HG03060 (cell line): ENCODE data around the gene SETDB2.

Source experiments
- ATAC-seq: cut with Tn5 transposase; IDR thresholded peaks from one replicate; pipeline ENCODE4 v1.9.1; 2021; ENCODE audit warnings: low read depth, moderate number of reproducible peaks; ENCODE audit not compliant: unreplicated experiment

The SETDB2 gene, protein sequence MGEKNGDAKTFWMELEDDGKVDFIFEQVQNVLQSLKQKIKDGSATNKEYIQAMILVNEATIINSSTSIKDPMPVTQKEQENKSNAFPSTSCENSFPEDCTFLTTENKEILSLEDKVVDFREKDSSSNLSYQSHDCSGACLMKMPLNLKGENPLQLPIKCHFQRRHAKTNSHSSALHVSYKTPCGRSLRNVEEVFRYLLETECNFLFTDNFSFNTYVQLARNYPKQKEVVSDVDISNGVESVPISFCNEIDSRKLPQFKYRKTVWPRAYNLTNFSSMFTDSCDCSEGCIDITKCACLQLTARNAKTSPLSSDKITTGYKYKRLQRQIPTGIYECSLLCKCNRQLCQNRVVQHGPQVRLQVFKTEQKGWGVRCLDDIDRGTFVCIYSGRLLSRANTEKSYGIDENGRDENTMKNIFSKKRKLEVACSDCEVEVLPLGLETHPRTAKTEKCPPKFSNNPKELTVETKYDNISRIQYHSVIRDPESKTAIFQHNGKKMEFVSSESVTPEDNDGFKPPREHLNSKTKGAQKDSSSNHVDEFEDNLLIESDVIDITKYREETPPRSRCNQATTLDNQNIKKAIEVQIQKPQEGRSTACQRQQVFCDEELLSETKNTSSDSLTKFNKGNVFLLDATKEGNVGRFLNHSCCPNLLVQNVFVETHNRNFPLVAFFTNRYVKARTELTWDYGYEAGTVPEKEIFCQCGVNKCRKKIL

DNA sequence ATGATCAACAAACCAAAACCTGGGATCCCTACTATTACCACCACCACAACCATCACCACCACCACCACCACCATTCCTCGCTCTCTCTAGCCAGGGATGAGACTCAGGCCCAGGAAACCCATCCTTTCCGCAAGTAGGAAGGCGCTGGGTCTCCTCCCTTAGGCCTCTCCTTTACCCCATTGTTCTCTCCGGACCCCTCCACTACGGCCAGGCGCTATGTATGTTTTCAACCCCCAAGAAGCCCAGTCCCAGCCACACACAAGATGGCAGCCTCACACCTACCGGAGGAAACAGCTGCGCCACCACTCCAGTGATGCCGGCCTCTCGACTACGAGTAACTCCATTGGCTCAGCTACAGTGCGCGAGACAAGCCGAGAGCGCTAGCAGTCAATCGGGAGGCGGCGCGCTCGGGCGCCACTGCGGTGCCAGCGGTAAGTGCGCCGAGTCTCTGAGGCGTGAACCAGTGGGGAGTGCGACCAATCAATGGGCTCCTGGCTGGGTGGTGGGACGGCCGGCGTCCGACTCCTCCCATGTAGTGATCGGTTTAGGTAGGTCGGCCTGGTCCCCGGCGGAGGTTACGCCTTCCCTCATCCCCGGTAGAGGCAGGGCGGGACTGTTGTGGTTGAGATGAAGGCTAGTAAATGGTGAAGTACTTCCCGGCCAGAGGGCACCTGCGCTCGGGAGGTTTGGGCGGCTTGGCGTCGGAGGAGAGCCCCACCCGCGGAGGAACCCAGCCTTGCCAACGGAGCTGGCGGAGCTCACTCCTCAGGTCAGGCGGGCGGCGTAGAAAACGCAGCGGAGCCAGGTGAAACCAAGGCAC lies at the start of gene SETDB2, which contains the start of gene CAB39L:
SETDB2 (plus strand) TSS at position 571 of the 820 bp plus-strand sequence. CDS start 7,620 bp downstream, outside the sequence.
CAB39L (minus strand) TSS at position 361 of the 820 bp plus-strand sequence. CDS start 61,154 bp downstream, outside the sequence.
- ATAC-seq, result peak; percentile 88

DNA sequence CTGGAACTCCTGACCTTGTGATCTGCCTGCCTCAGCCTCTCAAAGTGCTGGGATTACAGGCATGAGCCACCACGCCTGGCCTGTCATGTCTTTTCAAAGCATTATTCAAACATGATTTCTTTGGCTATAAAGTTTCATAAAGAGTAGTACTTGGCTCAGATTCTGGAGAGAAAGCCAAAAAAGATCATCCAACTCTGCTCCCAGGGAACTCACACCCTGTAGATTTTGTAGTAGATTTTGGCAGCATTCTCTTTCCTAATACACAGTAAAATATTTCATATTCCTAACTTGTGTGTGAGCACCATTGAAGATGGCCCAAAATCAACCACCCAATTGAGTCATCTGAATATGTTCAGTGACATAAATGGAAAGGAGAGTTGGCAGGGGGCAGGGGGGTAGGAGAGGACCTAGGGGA lies 48.6 kb upstream of the SETDB2 start:
- no peak for ATAC-seq

DNA sequence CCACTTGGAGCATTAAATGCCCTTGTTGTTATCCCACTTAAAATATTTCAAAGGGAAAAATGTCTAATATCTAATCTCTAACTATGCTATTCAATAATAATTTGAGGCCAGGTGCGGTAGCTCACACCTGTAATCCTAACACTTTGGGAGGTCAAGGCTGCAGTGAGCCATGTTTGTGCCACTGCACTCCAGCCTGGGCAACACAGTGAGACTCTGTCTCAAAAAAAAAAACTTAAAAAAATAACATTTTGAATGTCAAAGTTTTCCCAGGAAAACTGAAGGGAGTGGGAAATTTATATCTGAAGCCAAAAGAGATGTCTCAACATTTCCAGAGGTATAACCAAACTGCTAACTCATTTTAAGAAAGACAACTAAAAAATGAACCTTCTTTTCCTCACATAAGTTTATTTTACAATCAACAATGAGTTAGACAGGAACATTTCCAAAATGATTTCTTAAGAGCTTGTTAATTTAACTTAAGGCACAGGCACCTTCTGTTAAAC lies 48.1 kb upstream of the SETDB2 start:
- no peak for ATAC-seq

DNA sequence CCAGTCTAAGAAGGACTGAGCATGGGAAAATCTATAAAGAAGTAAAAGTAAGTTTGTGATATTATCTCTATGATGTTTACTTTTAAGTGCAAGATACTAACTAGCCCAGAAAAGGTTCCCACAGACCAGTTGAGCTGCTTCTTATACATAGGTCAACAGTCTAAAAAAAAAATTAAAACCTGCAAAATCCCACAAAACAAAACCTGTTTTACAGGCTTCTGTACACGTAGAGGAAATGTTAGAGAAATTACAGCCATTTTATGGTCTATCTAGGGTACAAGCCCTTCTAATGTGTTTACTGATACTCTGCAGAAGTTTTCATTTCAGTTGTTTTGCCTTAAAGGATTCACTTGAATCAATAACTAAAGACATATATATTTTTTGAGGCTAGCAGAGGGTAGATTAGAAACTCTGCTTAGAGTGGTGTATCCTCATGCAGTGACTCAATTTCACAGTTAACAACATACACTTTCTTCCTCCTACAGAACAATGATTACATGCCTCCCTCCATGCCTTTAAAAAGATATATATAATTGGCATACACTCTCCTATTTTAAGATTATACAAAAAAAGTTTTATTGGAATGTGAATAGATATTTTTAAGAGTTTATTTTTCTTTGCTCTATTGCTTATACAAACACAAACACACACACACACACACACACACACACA lies 44.1 kb upstream of the SETDB2 start:
- ATAC-seq, result no peak

DNA sequence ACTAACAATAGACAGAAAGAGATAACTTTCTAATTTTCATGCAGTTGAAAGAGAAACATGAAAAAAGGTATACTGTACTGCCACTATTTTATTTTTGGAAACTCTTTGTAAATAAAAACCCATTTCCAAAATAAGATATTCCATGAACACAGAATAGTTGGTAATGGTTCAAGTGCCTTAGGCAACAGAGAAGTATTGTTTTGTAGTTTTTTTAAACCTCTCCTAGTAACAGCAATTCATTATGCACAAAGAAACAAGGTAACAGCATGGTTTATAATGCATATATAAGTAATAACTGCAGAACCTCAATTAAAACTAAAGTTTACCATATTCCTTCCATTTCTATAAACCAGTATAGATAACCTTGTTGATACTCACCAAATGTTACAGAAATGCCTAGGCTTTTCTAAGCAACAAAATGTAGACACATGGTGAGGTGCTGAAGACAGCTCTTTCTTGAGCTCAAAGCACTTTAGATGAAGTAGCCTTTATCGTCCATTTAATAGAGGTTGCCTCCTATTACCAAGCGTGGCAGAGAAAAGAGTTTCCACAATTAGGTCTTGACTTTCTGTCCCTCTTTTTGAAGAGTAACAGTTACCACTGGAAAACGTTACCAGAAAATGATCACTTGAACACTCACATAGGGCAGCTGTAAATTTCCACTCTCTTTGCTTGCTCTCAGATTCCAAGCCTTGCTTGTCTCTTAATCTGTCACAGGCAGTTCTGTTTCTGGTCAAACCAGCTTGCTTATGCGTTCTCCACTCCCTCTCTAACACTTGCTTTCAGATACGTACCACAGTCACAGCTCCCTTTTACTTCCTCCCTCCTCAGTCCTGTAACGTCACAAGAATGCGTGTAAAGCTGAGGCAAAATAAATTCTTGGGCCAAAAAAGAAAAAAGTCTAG lies 43.1 kb upstream of the SETDB2 start:
- no peak for ATAC-seq

DNA sequence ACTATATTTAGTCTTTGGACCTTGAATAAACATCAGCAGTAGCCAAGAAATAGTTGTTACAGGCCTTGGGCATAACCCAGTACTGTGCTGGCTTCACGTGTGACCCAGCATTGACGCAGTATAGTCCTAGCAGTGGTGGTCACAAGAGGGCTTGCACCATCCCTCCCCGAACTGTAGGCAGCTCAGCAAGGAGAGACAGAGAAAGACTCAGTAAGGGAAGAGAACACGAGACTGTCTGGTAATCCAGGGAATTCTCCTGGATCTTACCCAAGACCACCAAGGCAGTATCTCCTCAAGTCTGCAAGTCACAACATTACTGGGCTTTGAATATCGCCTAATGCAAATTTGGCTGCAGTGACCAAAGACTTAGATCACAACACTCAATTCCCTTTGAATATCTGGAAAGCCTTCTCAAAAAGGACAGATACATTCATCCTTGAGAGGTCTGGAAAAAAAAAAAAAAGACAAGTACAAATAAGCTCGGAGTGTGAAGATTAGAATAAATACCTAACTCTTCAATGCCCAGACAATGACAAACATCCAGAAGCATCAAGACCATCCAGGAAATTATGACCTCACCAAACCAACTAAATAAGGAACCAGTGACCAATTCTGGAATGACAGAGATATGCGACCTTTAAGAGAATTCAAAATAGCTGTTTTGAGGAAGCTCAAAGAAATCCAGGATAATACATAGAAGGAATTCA lies 39.9 kb upstream of the SETDB2 start:
- ATAC-seq, result no peak

DNA sequence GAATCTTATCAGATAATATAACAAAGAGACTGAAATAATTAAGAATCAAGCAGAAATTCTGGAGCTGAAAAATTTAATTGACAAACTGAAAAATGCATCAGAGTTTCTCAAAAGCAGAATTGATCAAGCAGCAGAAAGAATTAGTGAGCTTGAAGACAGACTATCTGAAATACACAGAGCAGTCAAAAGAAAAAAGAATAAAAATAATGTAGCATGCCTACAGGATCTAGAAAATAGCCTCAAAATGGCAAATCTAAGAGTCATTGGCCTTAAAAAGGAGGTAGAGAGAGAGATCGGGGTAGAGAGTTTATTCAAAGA lies 39.4 kb upstream of the SETDB2 start:
- no peak for ATAC-seq

DNA sequence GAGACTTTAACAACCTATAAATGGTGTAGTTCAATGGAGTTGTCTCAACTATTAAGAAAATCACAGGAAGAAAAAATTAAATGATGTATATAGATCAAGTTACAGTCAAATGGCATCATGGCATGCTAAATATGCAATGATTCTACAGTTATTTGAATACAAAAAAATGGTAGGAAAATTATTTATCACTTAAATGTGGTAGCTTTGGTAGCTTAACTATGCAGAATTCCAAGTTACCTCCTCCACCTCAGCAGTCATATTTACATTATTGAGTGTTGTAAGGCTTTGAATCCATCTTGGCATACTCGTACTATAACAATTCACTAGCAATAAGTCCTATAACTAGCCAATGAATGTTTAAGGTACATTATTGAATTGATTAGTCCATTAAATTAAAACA lies 37.0 kb upstream of the SETDB2 start:
- no peak for ATAC-seq

DNA sequence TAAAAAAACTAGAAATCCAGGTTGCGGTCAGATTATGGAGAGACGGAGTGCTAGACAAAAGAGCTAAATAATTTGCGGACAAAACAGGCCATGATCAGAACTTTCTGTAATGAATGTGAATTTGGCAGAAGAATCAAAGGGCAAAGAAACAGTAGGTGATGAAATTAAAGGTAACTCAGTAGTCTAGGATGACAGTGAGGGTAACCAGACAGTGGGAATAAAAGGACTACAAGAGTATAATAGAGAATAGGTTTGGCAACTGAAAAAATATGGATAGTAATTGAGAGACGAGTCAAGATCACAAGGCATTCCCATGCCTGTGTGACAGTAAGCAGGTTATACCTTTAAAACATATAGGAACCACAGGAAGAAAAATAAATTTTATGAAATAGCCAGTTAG lies 36.1 kb upstream of the SETDB2 start:
- no peak for ATAC-seq

DNA sequence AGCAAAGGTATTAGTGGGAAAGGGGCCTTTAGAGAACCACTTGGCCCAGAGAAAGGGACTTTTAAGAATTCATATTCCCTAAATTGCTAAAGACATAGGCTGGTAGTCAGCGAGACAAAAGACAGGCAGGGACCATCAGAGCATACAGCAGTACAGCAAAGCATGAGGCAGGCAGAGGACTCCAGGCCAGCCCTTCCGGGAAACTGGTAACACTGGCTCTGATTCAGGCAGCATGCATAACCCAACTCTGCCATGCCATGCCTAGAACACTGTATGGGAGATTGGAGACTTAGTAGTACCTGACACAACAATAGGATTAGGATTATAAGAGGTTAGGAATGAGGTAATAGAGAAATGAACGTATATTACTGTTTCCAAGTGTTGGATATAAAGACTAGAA lies 35.1 kb upstream of the SETDB2 start:
- ATAC-seq, result no peak

DNA sequence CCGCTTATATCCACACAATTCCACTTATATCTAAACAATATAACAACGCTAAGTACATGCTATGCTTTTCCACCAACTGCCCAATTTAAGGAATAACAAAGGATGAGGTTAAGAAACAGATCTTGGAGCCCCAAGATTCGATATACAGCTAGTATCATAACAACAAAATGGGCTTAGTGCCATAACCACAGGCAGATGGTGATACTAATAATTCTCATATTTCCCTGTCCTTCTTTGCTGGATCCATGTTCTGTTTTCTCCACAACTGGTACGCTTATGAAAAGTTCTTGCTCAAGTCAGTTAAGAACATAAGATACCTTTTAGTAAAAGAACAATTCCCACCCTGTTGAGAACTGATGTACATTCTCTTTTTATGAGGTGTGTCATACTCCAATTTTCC lies 34.1 kb upstream of the SETDB2 start:
- no peak for ATAC-seq

DNA sequence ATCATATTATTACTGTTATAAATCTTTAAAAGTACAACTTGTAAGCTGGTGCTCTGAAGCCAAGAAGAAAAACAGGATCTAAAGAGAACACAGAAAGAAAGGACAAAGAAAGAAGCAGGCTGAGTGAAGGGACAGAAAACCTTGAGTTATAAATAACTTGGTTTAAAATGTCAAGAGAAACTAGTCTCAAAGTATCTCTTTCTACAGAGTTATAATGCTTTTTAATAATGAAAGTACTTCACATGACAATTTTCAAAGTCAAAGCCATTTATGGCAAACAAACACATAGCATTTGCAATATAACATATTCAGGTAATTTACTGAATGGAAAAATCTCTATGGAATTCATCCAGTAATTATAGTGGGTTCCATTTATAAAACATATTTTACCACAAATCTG lies 33.6 kb upstream of the SETDB2 start:
- no peak for ATAC-seq

DNA sequence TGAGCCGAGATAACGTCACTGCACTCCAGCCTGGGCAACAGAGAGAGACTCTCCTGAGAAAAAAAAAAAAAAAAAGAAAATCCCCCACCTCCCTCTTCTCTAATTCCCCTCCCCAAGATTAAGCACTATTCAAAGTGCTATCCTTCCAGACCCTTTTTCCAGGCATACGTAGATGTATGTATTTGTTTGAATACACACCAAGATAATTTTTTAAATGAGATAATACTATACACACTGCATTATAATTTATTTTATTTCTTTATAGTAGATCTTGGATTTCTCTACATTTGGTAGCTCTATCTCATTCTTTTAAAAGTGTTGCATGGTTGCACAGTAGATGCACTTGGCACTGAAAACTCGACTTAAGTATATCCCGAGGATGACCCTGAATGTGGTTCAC lies 32.7 kb upstream of the SETDB2 start:
- ATAC-seq, result no peak

DNA sequence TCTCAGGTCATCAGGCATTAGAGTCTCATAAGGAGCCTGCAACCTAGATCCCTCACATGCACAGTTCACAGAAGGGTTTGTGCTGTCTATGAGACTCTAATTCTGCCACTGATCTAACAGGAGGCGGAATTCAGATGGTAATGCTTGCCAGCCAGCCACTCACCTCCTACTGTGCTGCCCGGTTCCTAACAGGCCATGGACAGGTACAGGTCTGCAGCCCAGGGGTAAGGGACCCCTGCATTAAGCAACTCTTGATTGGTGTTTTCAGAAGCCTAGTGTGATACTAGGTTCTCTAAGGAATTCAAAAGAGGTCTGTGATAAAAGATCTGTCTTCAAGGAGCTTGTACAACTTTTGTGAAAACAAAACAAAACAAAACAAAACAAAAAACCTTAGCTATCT lies 31.3 kb upstream of the SETDB2 start:
- ATAC-seq, result no peak

DNA sequence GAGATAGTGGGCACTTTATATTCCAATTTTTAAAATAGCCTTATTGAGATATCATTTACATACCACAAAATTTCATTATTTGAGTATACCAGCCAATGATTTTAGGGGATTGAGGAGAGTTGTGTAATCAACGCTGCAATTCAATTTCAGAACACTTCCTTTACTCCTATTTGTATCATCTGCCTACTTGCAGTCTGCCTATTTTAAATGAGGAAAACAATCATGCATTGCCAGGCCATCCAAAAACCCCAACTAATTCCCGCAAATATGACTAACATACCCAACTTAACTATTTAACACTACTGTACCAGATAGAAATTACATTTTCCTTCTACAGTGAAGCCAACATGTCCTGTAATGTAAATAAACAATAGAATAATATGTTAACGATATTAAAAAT lies 26.9 kb upstream of the SETDB2 start:
- ATAC-seq, result no peak

DNA sequence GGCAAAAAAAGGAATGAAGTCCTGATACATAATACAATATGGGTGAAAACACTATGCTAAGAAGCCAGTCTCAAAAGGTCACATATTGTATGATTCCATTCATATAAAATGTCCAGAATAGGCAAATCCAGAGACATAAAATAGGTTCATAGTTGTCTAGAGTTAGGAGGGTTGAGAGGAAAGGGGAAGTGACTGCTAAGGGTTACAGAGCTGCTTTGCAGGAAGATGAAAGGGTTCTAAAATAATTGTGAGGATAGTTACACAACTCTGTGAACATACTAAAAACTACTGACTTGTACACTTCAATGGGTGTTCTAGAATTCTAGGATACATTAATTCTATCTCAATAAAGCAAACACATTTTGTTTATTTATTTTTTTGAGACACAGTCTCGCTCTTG lies 25.9 kb upstream of the SETDB2 start:
- ATAC-seq, result no peak

DNA sequence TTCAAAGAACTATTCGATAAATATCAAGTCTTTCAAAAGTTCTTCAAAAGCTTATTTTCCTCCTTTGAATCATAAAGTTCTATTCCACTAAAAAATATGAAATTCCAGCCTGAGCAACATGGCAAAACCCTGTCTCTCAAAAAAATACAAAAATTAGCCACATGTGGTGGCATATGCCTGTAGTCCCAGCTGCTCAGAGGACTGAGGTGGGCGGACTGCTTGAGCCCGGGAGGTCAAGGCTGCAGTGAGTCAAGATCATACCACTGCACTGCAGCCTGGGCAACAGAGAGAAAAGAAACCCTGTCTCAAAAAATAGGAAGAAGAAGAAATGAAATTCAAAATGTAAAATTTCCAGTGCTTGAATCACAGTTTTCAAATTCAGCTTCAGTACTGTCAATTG lies 24.8 kb upstream of the SETDB2 start:
- no peak for ATAC-seq

DNA sequence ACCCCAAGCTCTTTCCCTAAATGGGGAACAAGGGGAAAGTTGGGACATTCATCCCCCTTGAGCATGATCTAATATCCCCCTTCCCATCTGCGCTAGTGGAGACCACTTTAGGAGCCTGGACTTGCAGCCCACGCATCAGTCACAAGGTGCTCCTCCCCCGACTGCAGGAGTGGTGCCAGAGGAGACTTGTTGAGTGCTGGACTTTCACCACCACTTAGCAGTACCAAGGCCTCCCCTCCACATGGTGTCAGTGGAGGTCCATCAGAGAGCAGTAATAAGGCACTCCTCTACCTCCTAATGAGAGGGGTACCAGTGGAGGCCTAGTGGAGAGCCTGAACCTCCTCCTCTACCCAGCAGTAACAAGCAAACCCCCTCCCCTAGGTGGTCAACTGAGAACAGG lies 22.7 kb upstream of the SETDB2 start:
- ATAC-seq, result no peak

DNA sequence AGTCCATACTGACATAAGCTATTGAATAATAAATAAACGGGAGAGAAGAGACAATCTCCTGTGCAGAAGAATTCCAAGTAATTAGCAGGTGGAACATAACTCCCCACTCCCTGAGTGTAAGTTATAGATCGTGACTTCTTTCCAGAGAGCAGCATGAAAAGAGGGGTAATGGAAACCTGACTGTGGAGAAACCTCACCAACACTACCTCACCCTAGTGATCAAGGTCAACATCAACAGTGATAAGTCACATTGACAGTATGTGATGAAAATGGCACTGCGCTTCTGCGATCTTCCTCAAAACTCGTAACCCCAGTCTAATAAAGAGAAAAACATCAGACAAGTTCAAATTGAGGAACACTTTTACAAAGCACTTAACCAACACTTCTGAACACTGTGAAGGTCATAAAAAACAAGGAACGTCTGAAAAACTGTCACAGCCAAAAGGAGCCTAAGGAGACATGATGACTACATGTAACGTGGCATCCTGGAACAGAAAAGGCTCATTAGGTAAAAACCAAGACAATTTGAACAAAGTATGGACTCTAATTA lies 20.0 kb upstream of the SETDB2 start:
- no peak for ATAC-seq
